SK-N-SH (cell line): ENCODE data around the gene PPRC1. TPM values are rescaled to one million over a fixed set of nuclear protein-coding genes. Genes with fewer than 3 reads are reported as not detected.
A peak's percentile ranks its signal among the peaks of the same experiment; 100 is the strongest.

Experiments
- CTCF ChIA-PET: fragments of 300-600, 350-600 bp; formaldehyde crosslinking; extraction: SDS; loops from one replicate; lab custom pipeline; 2021; lab: Yijun Ruan, JAX
- POLR2A ChIA-PET: fragments of 350-600 bp; sonication (Branson Sonifier 250); formaldehyde crosslinking; extraction: SDS; loops from one replicate; lab custom pipeline; 2020; ENCODE audit warnings: antibody characterized with exemption, inconsistent platforms; lab: Yijun Ruan, JAX
- DNase-seq: peaks from one replicate; pipeline ENCODE4 v3.0.0; 2012
- H2AFZ ChIP-seq: fragments of 200-600 bp; sonication (generic); 2 replicates; pipeline ENCODE4 v1.8.1; 2016; ENCODE audit warnings: antibody characterized with exemption, mild to moderate bottlenecking, low read depth
- H3F3A ChIP-seq: fragments of 200-600 bp; sonication (generic); replicated peaks from 2 replicates; pipeline ENCODE3; 2016; ENCODE audit warnings: antibody characterized with exemption, mild to moderate bottlenecking; ENCODE audit not compliant: insufficient read depth
- H3K27ac ChIP-seq, 2 experiments: fragments of 200-500 bp in 1 of 2; fragments of 200-600 bp in 1 of 2; sonication (Bioruptor generic) in 1 of 2; sonication (generic), shearing (Covaris generic) in 1 of 2; 2 replicates each; pipeline versions ENCODE4 v1.5.1 to v1.6.1; 2014 to 2016; ENCODE audit warnings: low read depth in 2 of 2, inconsistent platforms in 1 of 2, low read length in 1 of 2, mild to moderate bottlenecking in 1 of 2, mixed read lengths in 1 of 2
- H3K27me3 ChIP-seq: fragments of 200-600 bp; sonication (generic), shearing (Covaris generic); 2 replicates; pipeline ENCODE4 v1.6.1; 2016; ENCODE audit warnings: mixed run types; ENCODE audit not compliant: insufficient read depth
- H3K36me3 ChIP-seq, 2 experiments: fragments of 200-500 bp in 1 of 2; fragments of 200-600 bp in 1 of 2; sonication (Bioruptor generic) in 1 of 2; sonication (generic) in 1 of 2; replicated peaks in 1 of 2; 2 replicates each; pipeline versions ENCODE3 to v1.5.1; 2014 to 2016; ENCODE audit warnings: low read length in 1 of 2, mild to moderate bottlenecking in 1 of 2; ENCODE audit not compliant: insufficient read depth in 2 of 2, control insufficient read depth in 1 of 2
- H3K4me1 ChIP-seq, 2 experiments: fragments of 200-500 bp in 1 of 2; fragments of 200-600 bp in 1 of 2; sonication (Bioruptor generic) in 1 of 2; sonication (generic), shearing (Covaris generic) in 1 of 2; 2 replicates each; pipeline versions ENCODE4 v1.5.1 to v1.6.1; 2014 to 2016; ENCODE audit warnings: low read depth in 1 of 2, low read length in 1 of 2, mixed run types in 1 of 2; ENCODE audit not compliant: insufficient read depth in 2 of 2, control insufficient read depth in 1 of 2
- H3K4me2 ChIP-seq: fragments of 200-600 bp; sonication (generic), shearing (Covaris generic); 2 replicates; pipeline ENCODE4 v1.6.1; 2017; ENCODE audit warnings: mixed run types
- H3K4me3 ChIP-seq, 2 experiments: fragments of 200-500 bp in 1 of 2; fragments of 200-600 bp in 1 of 2; sonication (Bioruptor generic) in 1 of 2; sonication (generic), shearing (Covaris generic) in 1 of 2; 2 replicates each; pipeline versions ENCODE4 v1.5.1 to v1.8.1; 2014 to 2016; ENCODE audit warnings: low read depth in 2 of 2, inconsistent platforms in 1 of 2, low read length in 1 of 2, mild to moderate bottlenecking in 1 of 2, mixed read lengths in 1 of 2, moderate library complexity in 1 of 2
- H3K79me2 ChIP-seq: fragments of 200-600 bp; sonication (generic); 2 replicates; pipeline ENCODE4 v1.8.1; 2017; ENCODE audit warnings: mild to moderate bottlenecking; ENCODE audit not compliant: insufficient read depth
- H3K9ac ChIP-seq: fragments of 200-600 bp; sonication (generic); 2 replicates; pipeline ENCODE4 v1.6.1; 2017; ENCODE audit warnings: mixed run types
- H3K9me2 ChIP-seq: fragments of 200-600 bp; sonication (generic); 2 replicates; pipeline ENCODE4 v1.6.1; 2017; ENCODE audit warnings: mixed run types
- H3K9me3 ChIP-seq: fragments of 200-600 bp; sonication (generic); 2 replicates; pipeline ENCODE4 v1.6.1; 2017; ENCODE audit warnings: mixed run types, mild to moderate bottlenecking, moderate library complexity
- H4K20me1 ChIP-seq: fragments of 200-600 bp; sonication (generic); 2 replicates; pipeline ENCODE4 v1.6.1; 2017; ENCODE audit warnings: mild to moderate bottlenecking, mixed run types; ENCODE audit not compliant: insufficient read depth
- FOXJ3 ChIP-seq: sonication (generic); formaldehyde crosslinking; IDR thresholded peaks from 2 replicates; pipeline ENCODE4 v1.5.1; 2020; ENCODE audit warnings: mild to moderate bottlenecking, missing genetic modification reagents
- MAX ChIP-seq: IDR thresholded peaks from 2 replicates; pipeline ENCODE4 v1.4.0; 2012; ENCODE audit warnings: low read depth
- RAD21 ChIP-seq: IDR thresholded peaks from 2 replicates; pipeline ENCODE4 v1.6.1; 2012; ENCODE audit warnings: mild to moderate bottlenecking, low read length
- RCOR1 ChIP-seq: fragments of 150-350 bp; IDR thresholded peaks from 2 replicates; pipeline ENCODE4 v1.6.1; 2017; ENCODE audit warnings: antibody characterized with exemption, low read length
- RXRA ChIP-seq: IDR thresholded peaks from 2 replicates; pipeline ENCODE4 v1.4.0; 2012; ENCODE audit warnings: low read depth, mild to moderate bottlenecking, borderline replicate concordance
- SMC3 ChIP-seq: IDR thresholded peaks from 2 replicates; pipeline ENCODE4 v1.6.1; 2012; ENCODE audit warnings: low read depth, low read length, improper control_type of control experiment
- TEAD4 ChIP-seq: IDR thresholded peaks from 2 replicates; pipeline ENCODE4 v1.4.0; 2012; ENCODE audit warnings: mild to moderate bottlenecking, borderline replicate concordance; ENCODE audit not compliant: insufficient read depth
- USF2 ChIP-seq: fragments of 150-350 bp; IDR thresholded peaks from 2 replicates; pipeline ENCODE4 v1.6.1; 2017; ENCODE audit warnings: antibody characterized with exemption, low read length, low read depth, borderline replicate concordance
- WGBS: methylation state at CpG from one replicate; pipeline ENCODE4 v1.1.6; 2017; ENCODE audit warnings: low lambda C conversion rate; 5-methylcytosine and 5-hydroxymethylcytosine counted together
- polyA plus RNA-seq, 3 experiments: library from polyadenylated mRNA; depleted of rRNA; stranded (reverse); fragments of >200 nt; gene quantifications; 2 replicates each; pipeline ENCODE4 v1.2.3, GENCODE V29; 2012
- TF ChIP-seq, protein P1 (sequence below): IDR thresholded peaks from 2 replicates; pipeline ENCODE4 v1.4.0; 2012; ENCODE audit warnings: low read depth, borderline replicate concordance

PPRC1 gene
- polyA plus RNA-seq, 1 of the 3 experiments (the other 2 are of a cell fraction), result 23.1 TPM

DNA sequence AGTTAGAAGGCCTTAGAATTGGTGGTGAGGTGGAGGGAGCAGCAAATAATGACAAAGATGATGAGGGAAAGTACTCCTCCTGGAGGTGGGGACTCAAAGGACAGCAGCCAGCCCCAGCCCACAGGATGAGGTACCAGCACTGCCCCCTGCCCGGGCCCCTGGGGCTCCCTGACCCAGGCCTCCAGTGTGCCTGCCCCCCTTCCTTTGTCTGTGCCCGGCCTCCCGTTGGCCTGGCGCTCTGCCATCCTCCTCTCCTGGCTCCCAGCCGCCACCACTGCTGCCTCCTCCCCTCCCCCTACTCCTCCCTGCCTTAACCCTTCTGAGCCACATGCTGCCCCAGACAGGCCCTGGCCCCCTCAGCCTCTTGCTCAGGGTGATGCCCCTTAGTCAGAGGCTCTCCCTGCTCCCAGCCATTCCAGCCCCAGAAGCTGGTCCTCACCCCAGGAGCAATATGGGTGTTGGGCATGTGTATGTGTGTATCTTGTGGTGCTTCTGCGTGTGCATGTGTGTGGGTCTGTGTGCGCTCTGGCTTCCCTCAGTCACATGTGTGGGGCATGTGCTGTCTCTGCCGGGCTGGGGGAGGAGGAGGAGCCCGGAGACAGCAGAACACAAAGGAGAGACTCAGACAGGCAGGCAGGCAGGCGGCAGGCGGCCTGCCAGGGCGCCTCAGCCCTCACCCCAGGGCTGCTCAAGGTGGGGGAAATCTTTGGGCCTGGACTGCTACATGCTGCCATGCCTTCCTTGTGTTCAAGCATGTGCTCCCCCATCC is 15.3 kb upstream of the PPRC1 start (continued):
- TF ChIP-seq USF2 (no peak), FOXJ3 (peak; percentile 78), RAD21 (peak; percentile 45; the same call in 1 of the 2 replicates)
- TF ChIP-seq, protein P1, sequence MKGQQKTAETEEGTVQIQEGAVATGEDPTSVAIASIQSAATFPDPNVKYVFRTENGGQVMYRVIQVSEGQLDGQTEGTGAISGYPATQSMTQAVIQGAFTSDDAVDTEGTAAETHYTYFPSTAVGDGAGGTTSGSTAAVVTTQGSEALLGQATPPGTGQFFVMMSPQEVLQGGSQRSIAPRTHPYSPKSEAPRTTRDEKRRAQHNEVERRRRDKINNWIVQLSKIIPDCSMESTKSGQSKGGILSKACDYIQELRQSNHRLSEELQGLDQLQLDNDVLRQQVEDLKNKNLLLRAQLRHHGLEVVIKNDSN, result peak; percentile 52; the same call in 1 of the 2 replicates
- TF ChIP-seq, all 33 proteins: peak for 15

DNA sequence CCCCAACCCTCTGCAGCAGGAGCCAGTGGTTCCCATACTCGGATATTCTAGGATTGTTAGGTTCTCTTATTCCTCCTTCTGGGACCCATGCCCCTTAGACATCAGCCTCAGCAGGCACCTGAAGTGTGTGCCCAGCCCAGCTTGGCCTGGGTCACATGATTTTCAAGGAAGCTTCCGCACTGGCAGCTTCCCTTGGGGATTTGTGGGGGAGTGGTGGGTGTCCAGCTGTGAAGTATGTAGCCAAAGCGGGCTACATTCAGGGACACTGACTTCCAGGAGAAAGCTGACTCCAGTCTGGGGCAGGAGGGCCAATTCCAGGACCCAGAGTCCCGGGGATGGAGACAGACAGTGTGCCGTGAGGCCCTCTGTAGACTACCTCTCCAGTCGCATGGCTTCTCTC is 14.0 kb upstream of the PPRC1 start:
- Histone ChIP-seq H2AFZ (no peak overlapping the region), H3K9me3 (no peaks in the 10 kb centered on the region), H4K20me1 (peaks cover 4% of the 10 kb centered on the region), H3K27ac (peak overlapping the region; percentile 86 to 99), H3K79me2 (peaks cover 63% of the 10 kb centered on the region), H3K9me2 (no peaks in the 10 kb centered on the region), H3K4me1 (peaks cover 45 to 55% of the 10 kb centered on the region in 2 experiments), H3K27me3 (no peaks in the 10 kb centered on the region), H3K36me3 (no peaks in the 10 kb centered on the region), H3K9ac (peak overlapping the region; percentile 65; the same call in 1 of the 2 replicates)
- ChIA-PET POLR2A (interaction anchor here (0.6 to 1.4 kb wide), 2 partner anchors 33 to 276 kb away, joined by 3 read pairs; no protein-coding TSS in a partner anchor), CTCF (interaction anchor here (1.1 to 1.4 kb wide), 4 partner anchors 13 to 283 kb away, joined by 3 to 4 read pairs (median 3); no protein-coding TSS in a partner anchor)
- WGBS, result 20% methylated on average over 6 of the region's 6 CpGs
- TF ChIP-seq RCOR1 (no peak), SMC3 (no peak), TEAD4 (no peak), RXRA (no peak), MAX (no peak)
- TF ChIP-seq, protein P1, result 0 out of 2 replicates have a peak, but pooled peaks have one; percentile 55
- TF ChIP-seq, all 33 proteins: peak for 1
- H3K4me2 ChIP-seq, result peak overlapping the region; percentile 94
- no peak for DNase-seq
- peaks cover 23% of the 10 kb centered on the region for H3F3A ChIP-seq
- peak overlapping the region; percentile 84 to 86 for H3K4me3 ChIP-seq
